Spleen (tissue), 3 donors: Measurements from ENCODE around the gene SPACA1.

ENCODE experiments used
- POLR2A ChIP-seq, 3 donors: fragments of 450-650 bp; IDR thresholded peaks; one replicate each; pipeline ENCODE4 v1.5.1; 2017; ENCODE audit warnings: antibody characterized with exemption in 3 of 3, mild to moderate bottlenecking in 1 of 3
- POLR2AphosphoS5 ChIP-seq, 3 donors: sonication (generic); formaldehyde crosslinking; IDR thresholded peaks; one replicate each; pipeline ENCODE4 v1.5.1; 2017; ENCODE audit warnings: antibody characterized with exemption in 3 of 3

- no peak for TF ChIP-seq POLR2A (IDR thresholded peaks at IDR 0.05)
- TF ChIP-seq POLR2AphosphoS5 (IDR thresholded peaks at IDR 0.05): no peak
These were observed 16.1 kb upstream of the SPACA1 start for GRCh38 chr6:88031550-88031949.
